ENCODE measurements around the gene RBBP8.
"Not testable (repeated sequence)": the region's sequence is repeated elsewhere in the genome, so short reads cannot be mapped to it uniquely, and the experiment has no call there.

Gene RBBP8

GRCh38 chr18:22936515-22936914, 3.4 kb downstream of the RBBP8 start:
- DNase-seq (ENCODE audit: low read depth in 2 of 2), result no peak

GRCh38 chr18:22939649-22940048, 6.5 kb downstream of the RBBP8 start:
- TF ChIP-seq CTCF (IDR thresholded peaks at IDR 0.05; ENCODE audit: low read depth, low read length), result no peak
- DNase-seq (ENCODE audit: low read depth in 2 of 2), result no peak
- no peak overlapping the region for H3K4me3 ChIP-seq (replicated peaks in 1 of 2; ENCODE audit: low read depth in 2 of 2, low read length in 2 of 2)

More at GRCh38 chr18:22936515-22936914, 3.4 kb downstream of the RBBP8 start:
- no peak overlapping the region for H3K4me3 ChIP-seq (replicated peaks in 1 of 2; ENCODE audit: low read depth in 2 of 2, low read length in 2 of 2)
- no peak for TF ChIP-seq CTCF (IDR thresholded peaks at IDR 0.05; ENCODE audit: low read depth, low read length)

- no peak for DNase-seq (ENCODE audit: low read depth in 2 of 2)
- no peak overlapping the region for H3K4me3 ChIP-seq (replicated peaks in 1 of 2; ENCODE audit: low read depth in 2 of 2, low read length in 2 of 2)
- no peak for TF ChIP-seq CTCF (IDR thresholded peaks at IDR 0.05; ENCODE audit: low read depth, low read length)
Measured at GRCh38 chr18:22943847-22944246, 10.7 kb downstream of the RBBP8 start.

GRCh38 chr18:22946217-22946616, 13.1 kb downstream of the RBBP8 start:
- TF ChIP-seq CTCF (IDR thresholded peaks at IDR 0.05; ENCODE audit: low read depth, low read length), result no peak
- H3K4me3 ChIP-seq (replicated peaks in 1 of 2; ENCODE audit: low read depth in 2 of 2, low read length in 2 of 2), result no peak overlapping the region
- DNase-seq (ENCODE audit: low read depth in 2 of 2), result no peak

- TF ChIP-seq CTCF (IDR thresholded peaks at IDR 0.05; ENCODE audit: low read depth, low read length), result no peak
- no peak overlapping the region for H3K4me3 ChIP-seq (replicated peaks in 1 of 2; ENCODE audit: low read depth in 2 of 2, low read length in 2 of 2)
- DNase-seq (ENCODE audit: low read depth in 2 of 2), result no peak
Measured at GRCh38 chr18:22946846-22947245, 13.7 kb downstream of the RBBP8 start.

GRCh38 chr18:22951823-22952222, 18.7 kb downstream of the RBBP8 start:
- DNase-seq (ENCODE audit: low read depth in 2 of 2), result no peak
- no peak for TF ChIP-seq CTCF (IDR thresholded peaks at IDR 0.05; ENCODE audit: low read depth, low read length)
- H3K4me3 ChIP-seq (replicated peaks in 1 of 2; ENCODE audit: low read depth in 2 of 2, low read length in 2 of 2), result no peak overlapping the region

- TF ChIP-seq CTCF (IDR thresholded peaks at IDR 0.05; ENCODE audit: low read depth, low read length), result no peak
- no peak for DNase-seq (ENCODE audit: low read depth in 2 of 2)
Measured at GRCh38 chr18:22952525-22952924, 19.4 kb downstream of the RBBP8 start.

GRCh38 chr18:22953982-22954381, 20.9 kb downstream of the RBBP8 start:
- not testable (repeated sequence) for H3K4me3 ChIP-seq (replicated peaks in 1 of 2; ENCODE audit: low read depth in 2 of 2, low read length in 2 of 2); DNase-seq (ENCODE audit: low read depth in 2 of 2)

More at GRCh38 chr18:22952525-22952924, 19.4 kb downstream of the RBBP8 start:
- no peak overlapping the region for H3K4me3 ChIP-seq (replicated peaks in 1 of 2; ENCODE audit: low read depth in 2 of 2, low read length in 2 of 2)
